Activated T-helper 1 cell treated with anti-CD3 and anti-CD28 coated beads, Interleukin-12 subunit alpha, Interleukin-12 subunit beta, Interleukin-2, Interleukin-4 antibody, amounts not matched to agents 30 ng/mL and 10 ng/mL and 1 ng/mL, durations not matched to agents 14 hours and 24 hours and 36 hours (primary cell): ENCODE measurements around the gene XRRA1. TPM values are rescaled to one million over a fixed set of nuclear protein-coding genes. Genes with fewer than 3 reads are reported as not detected.
A peak's percentile ranks its signal among the peaks of the same experiment; 100 is the strongest.

Experiments
- DNase-seq: peaks from one replicate; pipeline ENCODE4 v3.0.0; 2021; ENCODE audit warnings: low spot score
- H3K27ac Mint-ChIP-seq: one replicate; pipeline ENCODE4 v1.8.0; 2021; ENCODE audit warnings: mild to moderate bottlenecking, mixed read lengths
- H3K27me3 Mint-ChIP-seq: one replicate; pipeline ENCODE4 v1.8.0; 2022; ENCODE audit warnings: mild to moderate bottlenecking, moderate library complexity, mixed read lengths; ENCODE audit not compliant: insufficient read depth
- H3K36me3 Mint-ChIP-seq: one replicate; pipeline ENCODE4 v1.8.0; 2021; ENCODE audit warnings: low read depth, mixed read lengths
- H3K4me1 Mint-ChIP-seq: one replicate; pipeline ENCODE4 v1.8.0; 2021; ENCODE audit warnings: low read depth, mixed read lengths
- H3K4me3 Mint-ChIP-seq: one replicate; pipeline ENCODE4 v1.8.0; 2021; ENCODE audit warnings: mild to moderate bottlenecking, moderate library complexity, mixed read lengths
- H3K9me3 Mint-ChIP-seq: one replicate; pipeline ENCODE4 v1.8.0; 2021; ENCODE audit warnings: mixed read lengths
- intact Hi-C: fragments of 100-400 bp; cut with micrococcal nuclease; formaldehyde crosslinking; loops from one replicate; pipeline ENCODE4 v1.15.1; 2024
- total RNA-seq: library from RNA; stranded (reverse); gene quantifications from 2 replicates; pipeline ENCODE4 v1.2.3, GENCODE V29; 2022

Gene XRRA1
- total RNA-seq, 1 donor from 2014 or later: 9.0 TPM

- intact Hi-C loops: loop anchor here (10.0 kb wide), 3 partner anchors 547 to 1797 kb away; partner anchors contain the start of genes FCHSD2, PGM2L1 and RAB6A
- DNase-seq: no peak
- H3K27me3 Mint-ChIP-seq: no peaks in the 10 kb centered on the region
- H3K4me1 Mint-ChIP-seq: peaks cover 19% of the 10 kb centered on the region
- H3K9me3 Mint-ChIP-seq: no peaks in the 10 kb centered on the region
- H3K36me3 Mint-ChIP-seq: peaks cover 17% of the 10 kb centered on the region
- no peak overlapping the region for H3K27ac Mint-ChIP-seq
- H3K4me3 Mint-ChIP-seq: no peak overlapping the region
These were observed 6.7 kb downstream of the XRRA1 start for GRCh38 chr11:74942073-74942759.

GRCh38 chr11:74941492-74941891 is 7.4 kb downstream of the XRRA1 start:
- Mint-ChIP-seq H3K9me3 (no peaks in the 10 kb centered on the region), H3K36me3 (peaks cover 20% of the 10 kb centered on the region), H3K4me1 (peaks cover 19% of the 10 kb centered on the region), H3K4me3 (no peak overlapping the region), H3K27ac (no peak overlapping the region), H3K27me3 (no peaks in the 10 kb centered on the region)
- intact Hi-C loops: loop anchor here (10.0 kb wide), 3 partner anchors 547 to 1797 kb away; partner anchors contain the start of genes FCHSD2, PGM2L1 and RAB6A
- no peak for DNase-seq

GRCh38 chr11:74937696-74938475 is 11.0 kb downstream of the XRRA1 start:
- no peak for DNase-seq

GRCh38 chr11:74936976-74937375 is 11.9 kb downstream of the XRRA1 start:
- peaks cover 15% of the 10 kb centered on the region for H3K4me1 Mint-ChIP-seq

More at GRCh38 chr11:74937696-74938475, 11.0 kb downstream of the XRRA1 start:
- Mint-ChIP-seq H3K4me3 (no peak overlapping the region), H3K9me3 (no peaks in the 10 kb centered on the region), H3K27ac (no peak overlapping the region), H3K27me3 (no peaks in the 10 kb centered on the region), H3K36me3 (peaks cover 29% of the 10 kb centered on the region), H3K4me1 (peaks cover 6% of the 10 kb centered on the region)
- intact Hi-C loops: no loop called here

GRCh38 chr11:74936087-74936486 is 12.8 kb downstream of the XRRA1 start:
- intact Hi-C loops: no loop called here
- peaks cover 26% of the 10 kb centered on the region for H3K36me3 Mint-ChIP-seq
- no peaks in the 10 kb centered on the region for H3K9me3 Mint-ChIP-seq
- no peak overlapping the region for H3K4me3 Mint-ChIP-seq
- peaks cover 16% of the 10 kb centered on the region for H3K4me1 Mint-ChIP-seq
- DNase-seq: no peak
- no peaks in the 10 kb centered on the region for H3K27me3 Mint-ChIP-seq
- H3K27ac Mint-ChIP-seq: no peak overlapping the region

More at GRCh38 chr11:74936976-74937375, 11.9 kb downstream of the XRRA1 start:
- Mint-ChIP-seq H3K36me3 (peaks cover 30% of the 10 kb centered on the region), H3K27ac (no peak overlapping the region), H3K4me3 (no peak overlapping the region), H3K9me3 (no peaks in the 10 kb centered on the region), H3K27me3 (no peaks in the 10 kb centered on the region)
- intact Hi-C loops: no loop called here
- DNase-seq: no peak

GRCh38 chr11:74935285-74935684 is 13.6 kb downstream of the XRRA1 start:
- H3K9me3 Mint-ChIP-seq: no peaks in the 10 kb centered on the region
- intact Hi-C loops: no loop called here
- no peak overlapping the region for H3K4me3 Mint-ChIP-seq
- H3K27me3 Mint-ChIP-seq: no peaks in the 10 kb centered on the region
- H3K36me3 Mint-ChIP-seq: peaks cover 24% of the 10 kb centered on the region
- peaks cover 16% of the 10 kb centered on the region for H3K4me1 Mint-ChIP-seq
- no peak for DNase-seq
- H3K27ac Mint-ChIP-seq: no peak overlapping the region

GRCh38 chr11:74933765-74934164 is 15.1 kb downstream of the XRRA1 start:
- H3K9me3 Mint-ChIP-seq: no peaks in the 10 kb centered on the region
- H3K36me3 Mint-ChIP-seq: peaks cover 19% of the 10 kb centered on the region
- no peak overlapping the region for H3K4me3 Mint-ChIP-seq
- no peak overlapping the region for H3K27ac Mint-ChIP-seq
- H3K4me1 Mint-ChIP-seq: peaks cover 16% of the 10 kb centered on the region
- DNase-seq: no peak
- no peaks in the 10 kb centered on the region for H3K27me3 Mint-ChIP-seq
- intact Hi-C loops: no loop called here

- Mint-ChIP-seq H3K27me3 (no peaks in the 10 kb centered on the region), H3K9me3 (no peaks in the 10 kb centered on the region), H3K27ac (no peak overlapping the region), H3K4me1 (peaks cover 16% of the 10 kb centered on the region), H3K4me3 (no peak overlapping the region), H3K36me3 (peaks cover 18% of the 10 kb centered on the region)
- no peak for DNase-seq
- intact Hi-C loops: no loop called here
These were observed 16.1 kb downstream of the XRRA1 start for GRCh38 chr11:74932797-74933196.

- H3K4me1 Mint-ChIP-seq: peaks cover 19% of the 10 kb centered on the region
- intact Hi-C loops: no loop called here
- no peaks in the 10 kb centered on the region for H3K27me3 Mint-ChIP-seq
- DNase-seq: no peak
- H3K36me3 Mint-ChIP-seq: peaks cover 15% of the 10 kb centered on the region
- no peaks in the 10 kb centered on the region for H3K9me3 Mint-ChIP-seq
- H3K27ac Mint-ChIP-seq: peak overlapping the region; percentile 69
- no peak overlapping the region for H3K4me3 Mint-ChIP-seq
These were observed 16.7 kb downstream of the XRRA1 start for GRCh38 chr11:74932169-74932568.

- no peaks in the 10 kb centered on the region for H3K27me3 Mint-ChIP-seq
- peak; percentile 49 for DNase-seq
- H3K27ac Mint-ChIP-seq: no peak overlapping the region
- peaks cover 42% of the 10 kb centered on the region for H3K4me1 Mint-ChIP-seq
- no peaks in the 10 kb centered on the region for H3K9me3 Mint-ChIP-seq
- intact Hi-C loops: loop anchor here (1.0 to 2.0 kb wide), 7 partner anchors 20 to 319 kb away; partner anchors contain the start of genes NEU3, SPCS2, TPBGL and XRRA1
- no peak overlapping the region for H3K4me3 Mint-ChIP-seq
- peaks cover 11% of the 10 kb centered on the region for H3K36me3 Mint-ChIP-seq
These were observed 19.2 kb downstream of the XRRA1 start for GRCh38 chr11:74929431-74930363.

- Mint-ChIP-seq H3K4me1 (peaks cover 33% of the 10 kb centered on the region), H3K9me3 (no peaks in the 10 kb centered on the region), H3K27me3 (no peaks in the 10 kb centered on the region), H3K4me3 (no peak overlapping the region), H3K27ac (no peak overlapping the region), H3K36me3 (peaks cover 7% of the 10 kb centered on the region)
- no peak for DNase-seq
- intact Hi-C loops: no loop called here
These were observed 21.4 kb downstream of the XRRA1 start for GRCh38 chr11:74927496-74927895.

GRCh38 chr11:74926304-74927030 is 22.4 kb downstream of the XRRA1 start:
- peak overlapping the region; percentile 54 for H3K27ac Mint-ChIP-seq
- H3K36me3 Mint-ChIP-seq: peaks cover 9% of the 10 kb centered on the region
- peak; percentile 20 for DNase-seq
- H3K27me3 Mint-ChIP-seq: no peaks in the 10 kb centered on the region
- H3K9me3 Mint-ChIP-seq: no peaks in the 10 kb centered on the region
- intact Hi-C loops: no loop called here
- peaks cover 26% of the 10 kb centered on the region for H3K4me1 Mint-ChIP-seq
- no peak overlapping the region for H3K4me3 Mint-ChIP-seq
